ENCODE results near the gene IL3RA. TPM values are rescaled to one million over a fixed set of nuclear protein-coding genes. Genes with fewer than 3 reads are reported as not detected.
"Not testable (repeated sequence)": the region's sequence is repeated elsewhere in the genome, so short reads cannot be mapped to it uniquely, and the experiment has no call there.

IL3RA gene
- total RNA-seq, 2 donors from 2014 or later = 3.9 to 9.4 TPM

DNA sequence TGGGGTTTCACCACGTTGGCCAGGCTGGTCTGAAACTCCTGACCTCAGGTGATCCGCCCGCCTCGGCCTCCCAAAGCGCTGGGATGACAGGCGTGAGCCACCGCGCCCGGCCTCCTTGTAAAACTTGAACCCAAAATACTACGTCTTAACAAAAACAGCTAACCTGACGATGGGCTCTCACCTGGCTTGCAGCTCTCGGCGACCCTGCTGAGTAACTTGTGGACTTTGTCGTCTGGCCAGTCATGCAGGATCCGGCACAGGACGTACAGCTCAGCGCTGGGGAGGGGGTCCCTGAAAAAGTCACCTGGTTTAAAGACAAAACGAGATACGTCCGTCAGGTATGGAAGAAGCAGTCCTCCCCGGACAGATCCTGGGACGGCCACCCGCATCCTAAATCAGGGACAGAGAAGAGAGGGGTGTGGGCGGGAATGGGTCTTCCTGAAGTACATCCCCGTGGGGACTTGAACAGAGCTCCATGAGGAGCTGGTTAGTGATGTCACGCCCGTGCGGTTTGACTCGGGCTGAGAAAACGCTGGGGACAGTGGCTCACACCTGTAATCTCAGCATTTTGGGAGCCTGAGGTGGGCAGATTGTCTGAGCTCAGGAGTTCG lies 76.1 kb downstream of the IL3RA start:
- ATAC-seq = no peak
- DNase-seq = no peak
- intact Hi-C loops (cut with DNase I, micrococcal nuclease) = no loop called here

- DNase-seq = no peak
- ATAC-seq = no peak
Measured at GRCh38 chrX:1416327-1416784, 79.8 kb downstream of the IL3RA start.

GRCh38 chrX:1416965-1417760 lies 80.6 kb downstream of the IL3RA start:
- DNase-seq = no peak
- ATAC-seq = no peak
- intact Hi-C loops (cut with DNase I, micrococcal nuclease) = no loop called here

More at GRCh38 chrX:1416327-1416784, 79.8 kb downstream of the IL3RA start:
- intact Hi-C loops (cut with DNase I, micrococcal nuclease) = no loop called here

- intact Hi-C loops (cut with DNase I, micrococcal nuclease) = no loop called here
- ATAC-seq = no peak
- no peak for DNase-seq
Measured at GRCh38 chrX:1417921-1418771, 81.6 kb downstream of the IL3RA start.

DNA sequence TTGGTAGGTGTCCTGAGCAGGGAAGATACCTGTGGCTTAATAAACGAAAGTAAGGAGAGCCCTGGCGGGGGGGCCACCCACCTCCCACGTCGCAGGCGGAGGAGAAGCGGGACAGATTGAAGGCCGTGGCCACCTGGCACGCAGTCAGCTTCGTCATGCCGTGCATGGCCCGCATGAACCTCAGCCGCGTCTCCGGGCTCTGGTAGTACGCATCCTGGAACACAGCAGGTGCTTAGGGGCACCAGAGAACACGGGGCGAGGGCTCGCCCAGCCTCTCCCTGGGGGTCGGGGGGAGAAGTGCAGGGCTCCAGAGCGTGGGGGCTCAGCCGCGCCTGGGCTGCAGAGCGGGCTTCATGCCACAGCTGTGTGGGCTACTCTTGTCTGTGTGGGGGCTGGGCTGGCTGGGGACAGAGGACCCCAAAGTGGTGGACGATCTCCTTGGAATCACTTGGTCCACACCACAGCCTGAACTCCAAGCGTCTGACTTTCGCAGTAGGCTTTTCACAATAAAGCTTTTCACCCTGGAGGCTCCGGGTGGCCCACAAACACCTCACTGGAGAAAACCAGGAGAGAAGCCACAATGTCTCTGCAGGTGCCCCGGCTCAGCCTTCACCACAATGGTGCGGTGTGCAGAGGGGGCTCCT lies 82.4 kb downstream of the IL3RA start:
- intact Hi-C loops (cut with DNase I, micrococcal nuclease) = no loop called here
- peak; percentile 9 for ATAC-seq

DNA sequence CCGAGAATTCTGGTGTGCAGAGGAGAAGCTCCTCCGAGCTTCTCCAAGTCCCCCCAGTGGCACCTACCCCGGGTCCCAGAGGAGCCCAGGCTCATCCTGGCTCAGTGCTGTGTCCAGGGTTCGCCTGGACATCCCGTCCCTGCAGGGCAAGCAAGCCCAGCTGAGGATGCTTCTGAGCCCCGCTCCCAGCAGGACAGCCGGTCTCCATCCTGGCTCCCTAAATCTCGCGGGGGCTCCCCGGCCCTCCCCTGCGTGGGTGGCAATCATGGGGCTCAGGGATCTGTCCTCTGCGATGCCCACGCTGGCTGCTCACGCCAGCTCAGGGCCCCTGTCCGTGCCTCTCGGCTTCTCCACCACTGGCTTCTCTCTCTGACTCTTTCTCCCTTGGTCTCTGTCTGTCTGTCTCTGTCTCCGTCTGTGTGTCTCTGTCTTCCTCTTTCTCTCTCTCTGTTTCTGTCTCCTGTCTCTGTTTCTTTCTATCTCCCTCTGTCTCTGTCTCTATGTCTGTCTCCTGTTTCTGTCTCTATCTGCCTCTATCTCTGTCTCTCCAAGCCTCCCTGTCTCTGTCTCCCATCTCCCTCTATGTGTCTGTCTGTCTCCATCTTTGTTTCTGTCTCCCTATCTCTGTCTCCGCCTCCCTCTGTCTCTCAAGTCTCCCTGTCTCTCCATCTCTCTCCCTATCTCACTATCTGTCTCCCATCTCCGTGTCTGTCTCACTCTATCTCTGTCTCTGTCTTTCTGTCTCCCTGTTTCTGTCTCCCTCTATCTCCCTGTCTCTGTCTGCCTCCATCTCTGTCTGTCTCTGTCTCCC lies 83.2 kb downstream of the IL3RA start:
- intact Hi-C loops (cut with DNase I, micrococcal nuclease) = no loop called here
- DNase-seq (no peak), ATAC-seq (peak; percentile 5)

More for the DNA sequence above, 82.4 kb downstream of the IL3RA start:
- no peak for DNase-seq

DNA sequence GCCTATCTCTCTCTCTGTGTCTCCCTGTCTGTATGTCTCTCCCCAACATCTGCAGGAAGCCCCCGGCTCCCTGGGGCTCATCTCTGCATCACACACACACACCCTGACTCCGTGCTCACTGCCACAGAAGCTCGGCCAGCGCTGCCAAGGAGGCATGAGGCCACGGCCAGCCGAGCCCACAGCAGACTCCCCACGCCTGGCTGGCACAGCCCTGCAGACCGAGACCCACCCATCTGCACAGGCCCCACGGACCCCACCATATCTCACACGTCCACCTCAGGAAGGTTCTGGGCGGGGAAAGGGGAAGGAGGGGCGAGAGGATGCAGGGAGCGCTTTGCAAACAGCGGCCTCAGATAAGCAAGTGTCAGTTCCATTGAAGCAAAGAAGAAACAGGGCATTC lies 83.8 kb downstream of the IL3RA start:
- no peak for DNase-seq
- intact Hi-C loops (cut with DNase I, micrococcal nuclease) = no loop called here
- peak; percentile 3 for ATAC-seq

GRCh38 chrX:1421433-1422134 lies 85.0 kb downstream of the IL3RA start:
- ATAC-seq (no peak), DNase-seq (no peak)
- intact Hi-C loops (cut with DNase I, micrococcal nuclease) = no loop called here

GRCh38 chrX:1422135-1422465 lies 85.5 kb downstream of the IL3RA start:
- no peak for ATAC-seq
- DNase-seq = no peak
- intact Hi-C loops (cut with DNase I, micrococcal nuclease) = no loop called here

- ATAC-seq (no peak), DNase-seq (peak in 1 of 2 donors; percentile 1)
- intact Hi-C loops (cut with DNase I, micrococcal nuclease) = no loop called here
Measured at GRCh38 chrX:1423215-1423614, 86.6 kb downstream of the IL3RA start.

GRCh38 chrX:1424147-1424851 lies 87.7 kb downstream of the IL3RA start:
- ATAC-seq (no peak), DNase-seq (peak in 1 of 2 donors; percentile 11)
- intact Hi-C loops (cut with DNase I, micrococcal nuclease) = no loop called here

DNA sequence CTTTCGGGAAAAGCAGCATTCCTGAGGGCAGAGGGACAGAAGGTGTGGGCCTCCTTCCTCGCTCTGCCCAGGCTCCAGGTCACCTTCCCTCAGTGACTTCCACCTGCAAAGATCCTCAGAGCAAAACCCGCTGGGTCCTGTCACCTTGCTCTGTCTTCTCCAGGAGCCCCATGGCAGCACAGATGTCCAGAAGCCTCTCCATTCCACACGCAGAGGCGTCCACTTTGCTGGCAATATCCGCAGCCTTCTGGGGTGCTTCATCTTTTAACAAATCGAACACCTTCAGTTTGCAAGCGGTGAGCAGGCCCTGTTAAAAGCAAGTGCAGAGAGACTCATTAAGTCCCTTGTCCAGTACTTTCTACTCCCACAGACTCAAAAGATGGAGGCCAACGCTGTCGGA lies 88.8 kb downstream of the IL3RA start:
- ATAC-seq (no peak), DNase-seq (no peak)
- intact Hi-C loops (cut with DNase I, micrococcal nuclease) = no loop called here

- DNase-seq; intact Hi-C loops (cut with DNase I, micrococcal nuclease); ATAC-seq: not testable (repeated sequence)
Measured at GRCh38 chrX:1426321-1426720, 89.7 kb downstream of the IL3RA start.

DNA sequence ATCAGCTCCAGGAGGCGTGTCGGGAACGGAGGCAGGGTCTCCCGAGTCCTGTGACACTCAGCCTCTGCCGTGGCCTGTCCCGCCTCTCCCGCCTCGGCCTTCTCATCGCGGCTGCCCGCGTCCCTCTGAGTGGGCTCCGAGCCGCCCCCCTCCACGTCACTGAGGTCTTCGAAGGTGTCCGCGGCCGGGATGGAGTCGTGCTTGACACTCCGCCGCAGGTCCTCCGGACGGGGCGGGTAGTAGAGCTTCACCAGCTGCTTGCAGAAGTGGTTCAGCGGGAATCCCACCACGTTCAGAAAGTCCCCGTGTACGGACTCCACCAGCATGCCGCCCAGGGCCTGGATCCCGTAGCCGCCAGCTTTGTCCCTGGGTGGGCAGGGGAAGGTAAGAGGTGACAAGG lies 91.2 kb downstream of the IL3RA start:
- DNase-seq = no peak
- ATAC-seq = no peak
- intact Hi-C loops (cut with DNase I, micrococcal nuclease) = no loop called here

DNA sequence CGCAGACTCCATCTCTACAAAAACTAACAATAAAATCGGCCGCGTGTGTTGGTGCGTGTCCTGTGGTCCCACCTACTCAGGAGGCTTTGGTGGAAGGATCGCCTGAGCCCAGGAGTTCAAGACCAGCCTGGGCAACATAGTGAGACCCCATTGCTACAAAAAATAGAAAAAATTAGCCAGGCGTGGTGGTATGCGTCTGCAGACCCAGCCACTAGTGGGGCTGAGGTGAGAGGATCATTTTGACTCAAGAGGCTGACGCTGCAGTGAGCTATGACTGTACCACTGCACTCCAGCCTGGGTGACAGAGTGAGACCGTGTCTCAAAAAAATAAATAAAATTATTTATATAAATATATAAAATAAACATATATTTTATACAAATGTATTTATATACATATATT lies 93.9 kb downstream of the IL3RA start:
- ATAC-seq = no peak
- intact Hi-C loops (cut with DNase I, micrococcal nuclease) = no loop called here
- no peak for DNase-seq

All from left colon (tissue), 2 donors.